Upper lobe of left lung (tissue), 4 donors: ENCODE results near the gene DEPP1.

Source experiments
- CTCF ChIP-seq, 6 experiments: fragments of 450-650 bp in 4 of 6; fragments of 200-600 bp in 2 of 6; sonication (generic) in 2 of 6; IDR thresholded peaks; one replicate each; pipeline ENCODE4 v1.5.1; 2016 to 2019; ENCODE audit warnings: antibody characterized with exemption in 6 of 6
- EP300 ChIP-seq, 4 donors: sonication (generic); formaldehyde crosslinking; IDR thresholded peaks; one replicate each; pipeline ENCODE4 v1.5.1; 2017; ENCODE audit warnings: antibody characterized with exemption in 4 of 4, control low read depth in 2 of 4
- POLR2A ChIP-seq, 4 donors: fragments of 450-650 bp; IDR thresholded peaks; one replicate each; pipeline ENCODE4 v1.5.1; 2016 to 2017; ENCODE audit warnings: antibody characterized with exemption in 4 of 4, mild to moderate bottlenecking in 2 of 4
- POLR2AphosphoS5 ChIP-seq, 2 donors: sonication (generic); formaldehyde crosslinking; IDR thresholded peaks; one replicate each; pipeline ENCODE4 v1.5.1; 2017; ENCODE audit warnings: antibody characterized with exemption in 2 of 2

DNA sequence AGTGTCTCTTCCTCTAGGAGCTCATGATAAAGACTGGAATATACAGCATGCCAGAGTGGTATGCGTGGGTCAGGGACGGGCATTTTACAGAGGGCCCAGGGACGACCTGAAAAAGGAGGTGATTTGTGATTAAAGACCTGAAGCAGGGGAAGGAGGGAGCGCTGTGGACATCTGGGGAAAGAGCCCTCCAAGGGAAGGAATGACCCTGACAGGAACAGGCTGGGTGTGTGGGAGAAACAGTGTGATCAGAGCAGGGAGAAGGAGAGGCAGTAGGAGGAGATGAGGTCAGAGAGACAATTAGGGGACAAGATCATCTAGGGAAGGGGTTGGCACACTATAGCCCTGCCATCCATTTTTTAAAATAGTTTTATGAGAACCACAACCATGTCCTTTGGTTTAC, 22.4 kb downstream of the DEPP1 start:
- TF ChIP-seq CTCF (IDR thresholded peaks at IDR 0.05) (no peak), POLR2AphosphoS5 (IDR thresholded peaks at IDR 0.05) (no peak), POLR2A (IDR thresholded peaks at IDR 0.05) (no peak), EP300 (IDR thresholded peaks at IDR 0.05) (no peak)
